ENCODE results near the gene OTUB1. TPM values are rescaled to one million over a fixed set of nuclear protein-coding genes. Genes with fewer than 3 reads are reported as not detected.

Gene OTUB1
- total and polyA plus RNA-seq, 9 of the 15 experiments (the other 6 are each of a cell fraction or from before 2014, with no cell fraction given): 29.5 to 134 (median 66.1) TPM

- TF ChIP-seq HDAC8 (tag; IDR thresholded peaks at IDR 0.05) (no peak), MBD1 (CRISPR knock-in tag; IDR thresholded peaks at IDR 0.05) (no peak), ZSCAN32 (CRISPR knock-in tag; IDR thresholded peaks at IDR 0.05) (no peak), KAT2B (IDR thresholded peaks at IDR 0.05; ENCODE audit: low read depth, low read length) (no peak), CLOCK (CRISPR knock-in tag; IDR thresholded peaks at IDR 0.05; ENCODE audit: borderline replicate concordance) (no peak), CREBBP (IDR thresholded peaks at IDR 0.05; ENCODE audit: low read depth, low read length) (no peak), PPARD (CRISPR knock-in tag; IDR thresholded peaks at IDR 0.05) (no peak), NCOR1 (IDR thresholded peaks at IDR 0.05) (no peak), ARNT (IDR thresholded peaks at IDR 0.05) (no peak), CSDE1 (IDR thresholded peaks at IDR 0.05) (peak in 1 of 2 experiments; percentile 92; a peak in 2 of 4 replicates), GTF2B (IDR thresholded peaks at IDR 0.05; ENCODE audit: extremely low read depth, insufficient read length) (no peak), SIN3A (IDR thresholded peaks at IDR 0.05; ENCODE audit: borderline replicate concordance in 2 of 2, control insufficient read depth in 1 of 2, low read depth in 2 of 2, low read length in 2 of 2) (peak in 1 of 2 experiments; percentile 78; a peak in 1 of 4 replicates), ETS2 (tag; IDR thresholded peaks at IDR 0.05; ENCODE audit: borderline replicate concordance, poor library complexity, severe bottlenecking) (no peak), SMARCE1 (IDR thresholded peaks at IDR 0.05) (no peak), CREB5 (CRISPR knock-in tag; IDR thresholded peaks at IDR 0.05) (no peak), ELF2 (CRISPR knock-in tag; IDR thresholded peaks at IDR 0.05) (peak; percentile 91)
- TF ChIP-seq, protein P1, sequence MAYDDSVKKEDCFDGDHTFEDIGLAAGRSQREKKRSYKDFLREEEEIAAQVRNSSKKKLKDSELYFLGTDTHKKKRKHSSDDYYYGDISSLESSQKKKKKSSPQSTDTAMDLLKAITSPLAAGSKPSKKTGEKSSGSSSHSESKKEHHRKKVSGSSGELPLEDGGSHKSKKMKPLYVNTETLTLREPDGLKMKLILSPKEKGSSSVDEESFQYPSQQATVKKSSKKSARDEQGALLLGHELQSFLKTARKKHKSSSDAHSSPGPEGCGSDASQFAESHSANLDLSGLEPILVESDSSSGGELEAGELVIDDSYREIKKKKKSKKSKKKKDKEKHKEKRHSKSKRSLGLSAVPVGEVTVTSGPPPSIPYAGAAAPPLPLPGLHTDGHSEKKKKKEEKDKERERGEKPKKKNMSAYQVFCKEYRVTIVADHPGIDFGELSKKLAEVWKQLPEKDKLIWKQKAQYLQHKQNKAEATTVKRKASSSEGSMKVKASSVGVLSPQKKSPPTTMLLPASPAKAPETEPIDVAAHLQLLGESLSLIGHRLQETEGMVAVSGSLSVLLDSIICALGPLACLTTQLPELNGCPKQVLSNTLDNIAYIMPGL (CRISPR knock-in tag; IDR thresholded peaks at IDR 0.05): no peak
Observed at GRCh38 chr11:63986156-63986931, at the start of gene OTUB1 (continued).

All from K562 (cell line).